Posterior vena cava (tissue), 2 donors: ENCODE results near the gene LCORL. TPM values are rescaled to one million over a fixed set of nuclear protein-coding genes. Genes with fewer than 3 reads are reported as not detected.
A peak's percentile ranks its signal among the peaks of the same experiment; 100 is the strongest.
"Not testable (repeated sequence)": the region's sequence is repeated elsewhere in the genome, so short reads cannot be mapped to it uniquely, and the experiment has no call there.

ENCODE experiments used
- DNase-seq: peaks from one replicate; pipeline ENCODE4 v3.0.0-alpha.2; 2020; ENCODE audit warnings: low spot score
- intact Hi-C, 2 donors: fragments of 100-400 bp; cut with DNase I; formaldehyde crosslinking; loops; one replicate each; pipeline versions ENCODE4 v1.14.1 to v1.14.2; 2022 to 2023
- total RNA-seq, 2 donors: library from RNA; stranded (reverse); fragmentation: NEBNext Ultra II Directional; extraction: Animal tissue kit (Norgen Biotek cat#: 25700); gene quantifications; one replicate each; pipeline ENCODE4 v1.2.1, GENCODE V29; 2021
- donor health status: DM: yes; HTN: yes; CAD: no.
- donor health status: DM: yes; HTN: yes; CAD: no.

Gene LCORL
- total RNA-seq, 2 donors from 2014 or later, result 9.3 to 12.0 TPM

DNA sequence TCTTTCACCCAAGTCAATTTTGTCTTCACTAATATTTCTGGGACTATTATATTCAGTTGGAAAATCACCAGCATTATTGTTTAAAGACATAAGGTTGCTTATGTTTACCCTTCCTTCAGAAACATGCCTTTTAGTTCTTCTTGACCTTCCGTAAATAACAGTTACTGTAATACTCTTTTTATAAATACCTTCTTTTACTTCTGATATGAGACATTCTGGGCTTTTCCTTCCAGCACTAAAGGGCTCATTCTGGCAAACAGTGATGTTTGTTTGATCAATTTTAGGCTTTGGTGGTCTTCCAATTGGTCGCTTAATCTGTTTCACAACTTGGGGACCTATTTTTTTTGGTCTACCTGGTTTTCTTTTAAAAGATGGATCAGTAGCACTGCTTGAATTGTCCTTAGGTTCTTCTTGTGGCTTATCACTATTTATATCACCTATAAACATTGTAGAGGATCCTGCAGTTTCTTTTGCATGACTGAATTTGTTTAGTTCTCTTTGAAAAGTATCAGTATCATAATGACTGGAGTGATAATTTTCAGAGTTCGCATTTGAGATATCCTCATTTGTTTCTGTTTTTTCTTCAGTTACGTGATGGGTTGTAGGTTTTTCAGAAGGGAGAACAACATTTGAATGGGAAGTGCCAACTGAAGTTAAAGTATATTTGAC is 146.0 kb downstream of the LCORL start:
- intact Hi-C loops, result no loop called here
- no peak for DNase-seq

DNA sequence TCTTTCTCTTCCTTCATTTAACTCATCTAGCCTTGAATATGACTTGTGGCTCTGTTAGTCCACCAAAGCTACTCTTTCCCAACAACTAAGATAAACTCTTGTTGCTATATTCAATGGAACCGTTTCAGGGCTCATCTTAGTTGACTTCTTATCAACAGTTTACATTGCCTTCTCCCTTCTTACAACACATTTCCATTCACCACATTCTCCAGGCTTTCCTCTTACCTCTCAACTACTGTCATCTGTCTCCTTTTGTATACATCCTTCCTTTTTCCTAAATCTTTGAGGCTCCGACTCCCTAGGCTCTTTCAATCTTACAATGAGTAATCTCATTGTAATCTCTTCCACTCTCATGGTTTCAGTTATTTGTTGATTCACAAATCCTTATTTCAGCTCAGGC is 152.2 kb downstream of the LCORL start:
- intact Hi-C loops, result no loop called here
- DNase-seq, result no peak

DNA sequence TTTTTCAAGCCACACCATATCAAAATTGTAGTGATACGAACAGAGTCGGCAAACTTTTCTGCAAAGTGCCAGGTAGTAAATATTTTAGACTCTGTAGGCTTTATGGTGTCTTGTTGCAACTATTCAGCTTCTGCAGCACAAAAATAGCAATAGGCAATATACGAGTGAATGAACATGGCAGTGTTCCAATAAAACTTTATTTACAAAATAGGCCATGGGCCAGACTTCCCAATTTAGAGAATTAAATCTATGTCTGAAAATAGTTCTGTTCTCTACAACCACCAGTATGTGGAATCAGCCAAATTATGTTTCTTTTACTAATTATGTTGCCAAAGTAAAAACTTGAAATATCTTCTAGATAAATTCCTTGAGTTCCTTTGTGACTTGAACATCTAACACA is 154.3 kb downstream of the LCORL start:
- intact Hi-C loops, result no loop called here
- DNase-seq, result no peak

DNA sequence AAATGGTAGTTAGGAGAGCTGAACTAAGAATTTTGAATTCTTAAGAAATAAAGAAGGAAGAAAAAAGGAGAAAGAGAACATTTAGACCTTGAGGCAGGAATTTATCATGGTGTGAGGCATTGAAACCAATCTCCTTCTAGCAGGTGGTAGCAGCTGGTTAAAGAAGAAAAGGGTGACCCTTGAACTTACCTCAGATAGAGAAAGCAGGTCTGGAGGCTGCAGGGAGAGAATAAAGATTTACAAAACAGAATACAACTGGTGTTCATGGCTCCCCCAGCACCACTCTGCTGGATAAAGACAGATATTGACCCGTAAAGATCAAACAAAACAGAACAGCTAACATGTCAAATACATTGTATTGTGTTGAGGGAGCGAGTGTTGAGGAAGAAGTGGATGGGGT is 154.7 kb downstream of the LCORL start:
- DNase-seq, result no peak
- intact Hi-C loops, result no loop called here

DNA sequence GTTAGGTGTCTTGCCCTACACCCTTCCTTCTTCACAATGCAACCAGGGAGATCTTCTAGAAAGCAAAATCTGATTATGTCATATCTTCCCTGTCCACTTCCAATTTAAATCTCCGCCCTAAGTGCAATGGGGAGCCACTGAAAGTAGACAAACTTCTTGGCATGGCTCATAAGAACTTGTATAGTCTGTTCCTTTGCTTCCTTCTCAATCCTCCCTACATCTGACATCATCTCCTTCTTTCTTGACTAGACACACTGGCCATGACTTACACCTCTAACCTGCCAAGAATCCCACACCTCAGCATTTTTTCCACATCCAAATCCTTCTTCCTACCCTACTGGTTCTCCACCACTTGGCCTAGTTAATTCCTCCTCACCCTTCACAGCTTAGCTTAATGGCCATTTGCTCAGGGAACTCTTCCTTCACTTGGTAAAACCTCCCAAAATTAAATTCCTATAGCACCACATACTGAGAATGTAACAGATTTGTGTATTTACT is 155.6 kb downstream of the LCORL start:
- DNase-seq, result no peak
- intact Hi-C loops, result no loop called here

DNA sequence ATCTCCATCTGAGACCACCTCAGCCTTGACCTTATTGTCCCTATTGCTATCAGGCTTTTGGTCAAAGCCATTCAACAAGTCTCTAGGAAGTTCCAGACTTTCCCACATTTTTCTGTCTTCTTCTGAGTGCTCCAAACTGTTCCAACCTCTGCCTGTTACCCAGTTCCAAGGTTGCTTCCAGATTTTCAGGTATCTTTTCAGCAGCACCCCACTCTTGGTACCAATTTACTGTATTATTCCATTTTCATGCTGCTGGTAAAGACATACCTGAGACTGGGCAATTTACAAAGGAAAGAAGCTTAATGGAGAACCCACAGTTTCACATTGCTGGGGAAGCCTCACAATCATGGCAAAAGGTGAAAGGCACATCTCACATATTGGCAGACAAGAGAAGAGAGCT is 159.6 kb downstream of the LCORL start:
- intact Hi-C loops, DNase-seq: not testable (repeated sequence)

DNA sequence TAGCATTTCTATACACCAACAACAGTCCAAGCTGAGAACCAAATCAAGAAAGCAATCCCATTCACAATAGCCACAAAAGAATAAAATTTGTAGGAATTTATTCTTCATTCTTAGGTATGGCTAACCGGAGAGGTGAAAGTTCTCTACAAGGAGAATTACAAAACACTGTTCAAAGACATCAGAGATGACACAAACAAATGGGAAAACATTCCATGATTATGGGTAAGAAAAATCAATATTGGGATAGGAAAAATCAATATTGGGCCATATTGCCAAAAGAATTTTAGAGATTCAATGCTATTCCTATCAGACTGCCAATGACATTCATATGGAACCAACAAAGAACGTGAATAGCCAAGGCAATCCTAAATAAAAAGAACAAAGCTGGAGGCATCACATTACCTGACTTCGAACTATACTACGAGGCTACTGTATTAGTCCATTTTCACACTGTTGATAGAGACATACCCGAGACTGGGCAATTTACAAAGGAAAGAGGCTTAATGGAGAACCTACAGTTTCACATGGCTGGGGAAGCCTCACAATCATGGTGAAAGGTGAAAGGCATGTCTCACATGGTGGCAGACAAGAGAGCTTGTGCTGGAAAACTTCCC is 161.7 kb downstream of the LCORL start:
- intact Hi-C loops, result no loop called here
- DNase-seq, result no peak

DNA sequence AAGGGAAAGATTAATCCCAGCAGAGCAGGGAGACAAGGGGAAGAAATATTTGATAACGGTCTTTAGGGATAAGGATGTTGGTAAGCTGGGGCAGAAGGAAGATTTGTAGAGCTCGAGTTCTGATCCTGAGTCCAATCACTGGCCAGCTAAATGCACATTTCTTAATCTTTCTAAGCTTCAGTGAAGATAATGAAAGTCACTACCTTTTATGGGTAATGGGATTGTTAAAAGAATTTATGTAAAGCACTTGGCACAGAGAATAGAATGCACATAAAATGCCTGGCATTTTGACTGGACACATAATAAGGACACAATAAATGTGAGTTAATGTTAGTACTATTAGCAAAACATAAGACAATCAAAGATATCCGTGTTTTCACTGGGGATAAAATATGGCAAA is 167.5 kb downstream of the LCORL start:
- DNase-seq, result no peak
- intact Hi-C loops, result no loop called here

DNA sequence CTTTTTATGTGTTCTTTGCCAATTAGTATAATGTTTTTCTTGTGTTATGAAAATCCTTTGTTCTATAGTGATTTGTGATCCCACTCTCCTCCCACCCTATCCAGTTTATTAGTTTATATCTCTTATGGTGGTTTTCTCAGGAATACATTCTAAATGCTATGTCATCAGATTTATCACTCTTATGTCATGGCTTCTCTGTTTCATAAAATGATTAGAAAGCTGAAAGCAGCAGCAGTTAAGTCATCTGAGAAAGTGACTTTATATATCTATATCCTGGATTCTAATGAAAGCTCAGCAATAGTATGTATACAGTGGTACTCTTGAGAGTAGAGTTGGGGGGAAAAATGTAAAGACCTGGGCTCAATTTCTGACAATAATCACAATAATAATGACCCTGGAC is 169.6 kb downstream of the LCORL start:
- no peak for DNase-seq
- intact Hi-C loops, result no loop called here

DNA sequence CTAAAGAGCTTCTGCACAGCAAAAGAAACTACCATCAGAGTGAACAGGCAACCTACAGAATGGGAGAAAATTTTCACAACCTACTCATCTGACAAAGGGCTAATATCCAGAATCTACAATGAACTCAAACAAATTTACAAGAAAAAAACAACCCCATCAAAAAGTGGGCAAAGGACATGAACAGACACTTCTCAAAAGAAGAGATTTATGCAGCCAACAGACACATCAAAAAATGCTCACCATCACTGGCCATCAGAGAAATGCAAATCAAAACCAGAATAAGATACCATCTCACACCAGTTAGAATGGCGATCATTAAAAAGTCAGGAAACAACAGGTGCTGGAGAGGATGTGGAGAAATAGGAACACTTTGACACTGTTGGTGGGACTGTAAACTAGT is 171.3 kb downstream of the LCORL start:
- intact Hi-C loops, DNase-seq: not testable (repeated sequence)

DNA sequence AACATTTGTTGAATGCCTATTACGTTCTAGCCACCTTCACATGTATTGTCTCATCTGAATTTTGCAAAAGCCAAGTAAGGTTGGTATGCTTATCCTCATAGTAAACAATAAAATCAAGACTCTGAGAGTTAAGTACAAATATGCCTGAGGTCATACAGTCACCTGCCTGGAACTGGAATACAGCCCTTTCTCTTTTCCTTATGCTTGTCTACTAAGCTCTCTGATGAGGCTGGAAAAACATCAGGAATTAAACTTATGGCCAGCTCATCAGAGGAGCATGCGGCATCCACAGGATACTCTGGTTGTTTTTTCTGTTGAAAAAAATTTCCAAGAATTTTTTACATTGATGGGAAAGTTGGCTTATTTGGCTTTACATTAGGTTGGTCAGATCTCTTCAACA is 175.3 kb downstream of the LCORL start:
- no peak for DNase-seq
- intact Hi-C loops, result no loop called here

DNA sequence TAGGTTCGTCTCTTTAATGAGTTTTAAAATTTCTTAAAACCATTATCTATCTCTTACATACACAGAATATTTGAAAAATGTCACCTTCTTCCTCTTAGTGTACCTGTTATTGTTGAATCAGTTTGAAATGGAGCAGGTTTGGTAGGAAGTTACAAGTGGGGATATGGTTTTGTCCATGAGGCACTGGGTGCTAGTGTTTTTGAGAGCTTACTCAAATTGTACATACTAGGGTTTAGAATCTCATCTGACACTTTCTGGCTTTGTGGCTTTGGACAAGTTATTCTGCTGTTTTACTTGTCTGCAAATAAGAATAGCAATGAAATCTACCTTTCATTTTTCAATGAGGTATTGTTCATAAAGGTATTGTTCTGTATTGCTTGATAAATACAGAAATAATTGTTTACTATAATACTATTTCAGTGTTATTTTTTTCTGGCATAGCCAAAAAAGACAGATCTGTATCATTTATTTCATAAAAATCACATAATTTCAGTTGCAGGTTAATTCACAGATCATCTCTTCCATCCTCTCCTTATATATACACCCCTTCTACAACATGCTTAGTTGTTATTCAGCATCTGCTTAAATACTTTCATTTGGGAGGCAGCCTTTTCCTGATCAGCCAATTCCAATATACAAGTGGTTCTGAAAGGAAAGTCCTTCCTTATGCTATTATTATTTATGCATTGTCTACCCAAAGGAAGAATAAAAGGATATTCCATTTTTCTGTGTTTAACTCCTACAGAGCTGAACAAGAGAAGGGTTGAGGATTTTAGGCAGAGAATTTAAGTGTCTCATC is 197.5 kb downstream of the LCORL start:
- intact Hi-C loops, result loop anchor here in 1 of 2 donors (10.0 kb wide), 1 partner anchor 771 kb away; no protein-coding TSS in a partner anchor
- DNase-seq, result no peak

DNA sequence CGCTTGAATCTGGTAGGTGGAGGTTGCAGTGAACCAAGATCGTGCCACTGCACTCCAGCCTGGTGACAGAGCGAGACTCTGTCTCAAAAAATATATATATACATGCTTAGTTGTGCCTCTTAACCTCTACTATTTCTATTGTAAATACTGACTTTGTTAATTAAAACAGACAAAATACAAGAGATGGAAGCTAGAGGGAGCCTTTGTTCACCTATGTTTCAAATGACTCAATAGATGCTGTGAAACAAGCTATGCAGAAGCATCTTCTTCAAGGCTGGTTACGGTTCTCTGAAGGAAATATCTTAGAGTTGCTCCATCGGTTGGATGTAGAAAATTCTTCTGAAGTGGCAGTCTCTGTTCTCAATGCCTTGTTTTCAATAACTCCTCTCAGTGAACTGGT is 204.5 kb downstream of the LCORL start:
- intact Hi-C loops, result loop anchor here in 1 of 2 donors (10.0 kb wide), 1 partner anchor 208 kb away; the partner anchor contains the start of gene LCORL
- DNase-seq, result no peak

DNA sequence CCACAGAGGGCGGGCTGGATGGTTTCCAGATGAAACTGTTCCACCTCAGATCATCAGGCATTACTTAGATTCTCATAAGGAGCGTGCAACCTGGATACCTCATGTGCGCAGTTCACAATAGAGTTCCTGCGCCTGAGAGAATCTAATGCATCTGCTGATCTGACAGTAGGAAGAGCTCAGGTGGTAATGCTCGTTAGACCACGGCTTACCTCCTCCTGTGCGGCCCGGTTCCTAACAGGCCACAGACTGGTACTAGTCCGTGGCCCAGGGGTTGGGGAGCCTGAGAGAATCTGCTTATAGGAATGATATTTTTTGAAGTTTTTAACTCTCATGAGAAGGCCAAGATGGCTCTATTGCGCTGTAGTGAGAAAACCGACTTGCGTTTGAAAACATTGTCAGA is 205.4 kb downstream of the LCORL start:
- DNase-seq, result peak; percentile 59
- intact Hi-C loops, result loop anchor here in 1 of 2 donors (10.0 kb wide), 1 partner anchor 209 kb away; the partner anchor contains the start of gene LCORL

DNA sequence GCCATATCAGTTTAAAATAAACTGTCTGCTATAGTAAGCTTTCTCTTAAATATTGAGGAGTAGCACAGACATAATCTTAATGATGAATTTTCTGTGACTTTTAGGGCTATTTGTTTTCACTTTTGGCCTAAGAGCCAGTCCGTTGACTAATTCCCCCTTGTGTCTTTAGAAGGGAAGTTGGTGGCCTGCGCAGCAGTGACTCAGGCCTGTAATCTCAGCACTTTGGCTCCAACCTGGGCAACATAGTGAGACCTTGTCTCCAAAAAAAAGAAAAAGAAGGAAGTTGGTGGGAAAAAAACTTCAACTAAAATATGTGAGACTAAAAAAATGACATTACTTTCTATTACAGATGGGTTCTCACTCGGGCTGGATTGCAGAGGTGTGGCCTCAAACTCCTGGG is 207.4 kb downstream of the LCORL start:
- no peak for DNase-seq
- intact Hi-C loops, result loop anchor here in 1 of 2 donors (10.0 kb wide), 1 partner anchor 211 kb away; the partner anchor contains the start of gene LCORL

DNA sequence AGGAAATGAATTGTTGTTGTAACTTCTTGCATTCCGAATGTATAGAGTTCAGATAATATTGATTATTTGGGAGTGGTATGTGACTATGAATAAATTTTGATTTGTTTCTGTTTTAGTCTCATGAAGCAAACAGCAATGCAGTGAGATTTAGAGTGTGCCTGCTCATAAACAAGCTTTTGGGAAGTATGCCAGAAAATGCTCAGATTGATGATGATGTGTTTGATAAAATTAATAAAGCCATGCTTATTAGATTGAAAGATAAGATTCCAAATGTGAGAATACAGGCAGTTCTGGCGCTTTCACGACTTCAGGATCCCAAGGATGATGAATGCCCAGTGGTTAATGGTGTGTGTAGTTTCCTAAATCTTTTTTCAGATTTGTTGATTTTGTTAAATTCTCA is 208.8 kb downstream of the LCORL start:
- intact Hi-C loops, result loop anchor here in 1 of 2 donors (10.0 kb wide), 1 partner anchor 212 kb away; the partner anchor contains the start of gene LCORL
- no peak for DNase-seq

DNA sequence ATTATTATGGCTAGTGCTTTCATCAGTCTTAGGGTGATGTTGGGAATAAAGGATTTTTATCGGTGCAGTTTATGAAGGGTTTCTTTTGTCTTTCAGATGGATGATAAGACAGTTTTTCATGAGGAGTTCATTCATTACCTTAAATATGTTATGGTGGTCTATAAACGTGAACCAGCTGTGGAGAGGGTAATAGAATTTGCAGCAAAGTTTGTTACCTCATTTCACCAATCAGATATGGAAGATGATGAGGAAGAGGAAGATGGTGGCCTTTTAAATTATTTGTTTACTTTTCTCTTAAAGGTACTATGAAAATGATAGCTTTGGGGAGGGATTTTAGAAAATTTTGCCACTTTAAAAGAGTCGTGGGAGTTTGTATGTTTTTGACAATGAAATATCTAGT is 209.4 kb downstream of the LCORL start:
- no peak for DNase-seq
- intact Hi-C loops, result loop anchor here in 1 of 2 donors (10.0 kb wide), 1 partner anchor 213 kb away; the partner anchor contains the start of gene LCORL

DNA sequence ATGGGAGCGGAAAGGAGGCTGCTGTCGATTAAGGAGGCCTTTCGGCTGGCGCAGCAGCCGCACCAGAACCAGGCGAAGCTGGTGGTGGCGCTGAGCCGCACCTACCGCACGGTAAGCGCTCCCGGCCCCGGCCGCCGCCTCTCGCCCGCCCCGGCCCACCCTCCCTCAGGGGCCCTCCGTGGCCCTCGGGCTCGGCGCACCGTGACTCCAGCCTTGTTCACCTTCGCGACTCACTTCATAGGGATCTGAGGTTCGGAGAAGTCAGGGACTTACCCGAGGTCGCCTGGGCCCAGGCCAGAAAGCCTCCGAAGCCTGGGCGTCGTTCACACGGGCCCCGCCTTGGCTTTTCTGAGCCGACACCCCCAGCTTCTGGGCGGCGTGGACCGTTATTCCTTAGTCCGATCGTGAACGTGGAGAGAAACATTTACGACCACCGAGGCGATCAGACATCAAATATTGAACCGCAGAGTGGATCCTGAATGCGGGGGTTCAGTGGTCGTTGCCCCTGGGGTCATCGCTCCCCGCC is 210.4 kb downstream of the LCORL start:
- peak; percentile 70 for DNase-seq
- intact Hi-C loops, result loop anchor here in 1 of 2 donors (10.0 kb wide), 1 partner anchor 214 kb away; the partner anchor contains the start of gene LCORL

DNA sequence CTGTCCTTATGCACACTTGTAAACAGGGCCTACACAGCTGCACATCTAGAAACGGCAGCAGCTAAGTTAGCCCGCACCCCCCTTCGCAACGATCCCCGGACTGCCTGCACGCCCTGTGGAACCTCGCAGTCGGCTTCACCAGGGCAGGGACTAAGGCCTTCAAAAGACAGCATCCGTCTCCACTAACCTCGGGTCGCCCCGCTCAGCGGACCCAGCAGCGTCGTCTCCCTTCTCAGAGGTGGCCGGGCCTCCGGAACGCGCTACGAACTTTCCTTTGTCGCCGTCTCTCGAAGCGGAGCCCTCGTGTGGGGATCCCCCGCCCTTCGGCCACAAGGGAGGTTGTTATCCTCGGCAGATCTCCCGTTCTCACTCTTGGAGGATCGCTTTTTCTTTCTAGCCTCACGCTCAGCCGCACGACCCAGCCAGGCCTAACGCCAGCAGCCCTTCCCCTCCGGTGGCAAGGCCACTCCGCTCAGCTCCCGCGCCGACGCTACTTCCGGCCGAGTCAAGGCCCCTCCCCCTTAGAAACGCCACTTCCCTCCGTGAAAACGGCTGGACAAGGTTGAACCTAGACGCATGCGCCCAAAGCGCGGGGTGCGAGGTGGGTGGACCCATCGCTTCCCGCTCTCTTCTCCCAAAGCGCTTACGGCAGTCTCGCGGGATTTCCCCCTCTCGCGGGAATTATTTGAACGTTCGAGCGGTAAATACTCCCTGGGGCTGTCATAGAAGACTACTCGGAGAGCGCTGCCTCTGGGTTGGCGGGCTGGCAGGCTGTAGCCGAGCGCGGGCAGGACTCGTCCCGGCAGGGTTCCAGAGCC is 211.1 kb downstream of the LCORL start, which contains the start of the genes DCAF16 and NCAPG:
Gene DCAF16 (minus strand): TSS at position 498 of the 818 bp plus-strand sequence. CDS start 6,616 bp downstream, outside the sequence.
Gene NCAPG (plus strand): TSS at position 720 of the 818 bp plus-strand sequence. CDS start 99 bp downstream, outside the sequence.
- peak; percentile 100 for DNase-seq
- intact Hi-C loops, result loop anchor here in 1 of 2 donors (10.0 kb wide), 1 partner anchor 214 kb away; the partner anchor contains the start of gene LCORL
